Stimulated activated CD4-positive, alpha-beta T cell treated with anti-CD3 and anti-CD28 coated beads, Interleukin-1b, Interleukin-23, amount 100 ng/mL, for 48 hours (primary cell): ENCODE results near the gene MCF2L.
"Not testable (repeated sequence)": the region's sequence is repeated elsewhere in the genome, so short reads cannot be mapped to it uniquely, and the experiment has no call there.

Source experiments
- DNase-seq: peaks from one replicate; pipeline ENCODE4 v3.0.0-alpha.2; 2020

The MCF2L gene

GRCh38 chr13:113102727-113103126, 133.7 kb downstream of the MCF2L start:
- DNase-seq: no peak

GRCh38 chr13:113103646-113104045, 134.6 kb downstream of the MCF2L start:
- DNase-seq: no peak

- DNase-seq: no peak
Observed at GRCh38 chr13:113105032-113105920, 136.3 kb downstream of the MCF2L start, which contains the start of gene F7. F7 (plus strand) TSS chr13:113105791; CDS start chr13:113105842, 51 bp downstream.

- DNase-seq: no peak
Observed at GRCh38 chr13:113105921-113106452, 137.0 kb downstream of the MCF2L start.

GRCh38 chr13:113106711-113107351, 137.8 kb downstream of the MCF2L start:
- no peak for DNase-seq

- DNase-seq: not testable (repeated sequence)
Observed at GRCh38 chr13:113108521-113108920, 139.5 kb downstream of the MCF2L start.

GRCh38 chr13:113109151-113110047, 140.4 kb downstream of the MCF2L start:
- DNase-seq: peak; percentile 17

GRCh38 chr13:113110048-113110851, 141.2 kb downstream of the MCF2L start:
- DNase-seq: no peak

GRCh38 chr13:113110852-113111315, 141.9 kb downstream of the MCF2L start:
- no peak for DNase-seq

GRCh38 chr13:113111821-113112220, 142.8 kb downstream of the MCF2L start:
- DNase-seq: not testable (repeated sequence)

GRCh38 chr13:113112475-113112874, 143.5 kb downstream of the MCF2L start:
- not testable (repeated sequence) for DNase-seq

- DNase-seq: no peak
Observed at GRCh38 chr13:113112893-113113845, 144.2 kb downstream of the MCF2L start.

GRCh38 chr13:113113846-113114271, 144.8 kb downstream of the MCF2L start:
- DNase-seq: no peak

- DNase-seq: no peak
Observed at GRCh38 chr13:113114511-113115362, 145.7 kb downstream of the MCF2L start.

GRCh38 chr13:113115363-113116205, 146.6 kb downstream of the MCF2L start:
- DNase-seq: no peak

- no peak for DNase-seq
Observed at GRCh38 chr13:113116206-113116800, 147.3 kb downstream of the MCF2L start.

- DNase-seq: no peak
Observed at GRCh38 chr13:113116871-113117271, 147.9 kb downstream of the MCF2L start.

GRCh38 chr13:113117335-113117872, 148.4 kb downstream of the MCF2L start:
- DNase-seq: no peak
